Measurements from ENCODE around the gene COLEC12. TPM values are rescaled to one million over a fixed set of nuclear protein-coding genes. Genes with fewer than 3 reads are reported as not detected.

Gene COLEC12
- total and polyA plus RNA-seq, 3 donors from 2014 or later: 4.5 to 10.4 (median 8.1) TPM

DNA sequence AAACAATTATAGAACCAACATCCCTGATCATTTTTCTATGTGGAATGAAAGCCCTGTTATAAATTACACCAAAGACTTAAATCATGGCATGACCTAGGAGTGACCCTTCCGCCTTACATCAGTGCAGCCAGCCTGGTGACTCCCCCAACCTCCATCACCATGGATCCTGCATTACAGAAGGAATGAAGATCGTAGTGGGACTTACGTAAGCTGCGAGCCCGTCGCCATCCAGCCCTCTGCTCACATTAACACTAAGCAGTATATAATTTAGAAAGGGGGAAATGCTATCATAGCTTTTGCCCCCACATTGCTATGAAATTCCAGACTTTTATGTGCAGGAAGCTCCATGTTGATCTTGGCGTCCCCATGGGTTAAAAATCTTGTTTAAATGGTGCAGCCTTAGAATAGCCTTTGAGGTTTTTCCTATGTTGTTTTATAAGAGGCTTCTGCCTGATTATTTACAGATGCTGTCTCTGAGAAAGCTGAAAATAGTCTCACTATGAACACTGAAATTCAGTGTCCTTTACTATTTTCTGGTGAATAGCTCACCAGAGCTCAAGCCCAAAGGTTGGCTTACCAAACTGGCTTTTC is 76.3 kb downstream of the COLEC12 start:
- DNase-seq: no peak
- Histone ChIP-seq H3K27me3 (no peaks in the 10 kb centered on the region), H3K4me1 (no peaks in the 10 kb centered on the region), H3K27ac (no peak overlapping the region), H3K36me3 (ENCODE audit: low read depth, missing control alignments) (no peaks in the 10 kb centered on the region), H3K9me3 (no peaks in the 10 kb centered on the region), H3K4me3 (no peak overlapping the region)
- WGBS, 2 donors: 54 to 58% methylated on average over 7 of the region's 7 CpGs
- no peak for TF ChIP-seq POLR2A (IDR thresholded peaks at IDR 0.05)
- TF ChIP-seq, protein P1, sequence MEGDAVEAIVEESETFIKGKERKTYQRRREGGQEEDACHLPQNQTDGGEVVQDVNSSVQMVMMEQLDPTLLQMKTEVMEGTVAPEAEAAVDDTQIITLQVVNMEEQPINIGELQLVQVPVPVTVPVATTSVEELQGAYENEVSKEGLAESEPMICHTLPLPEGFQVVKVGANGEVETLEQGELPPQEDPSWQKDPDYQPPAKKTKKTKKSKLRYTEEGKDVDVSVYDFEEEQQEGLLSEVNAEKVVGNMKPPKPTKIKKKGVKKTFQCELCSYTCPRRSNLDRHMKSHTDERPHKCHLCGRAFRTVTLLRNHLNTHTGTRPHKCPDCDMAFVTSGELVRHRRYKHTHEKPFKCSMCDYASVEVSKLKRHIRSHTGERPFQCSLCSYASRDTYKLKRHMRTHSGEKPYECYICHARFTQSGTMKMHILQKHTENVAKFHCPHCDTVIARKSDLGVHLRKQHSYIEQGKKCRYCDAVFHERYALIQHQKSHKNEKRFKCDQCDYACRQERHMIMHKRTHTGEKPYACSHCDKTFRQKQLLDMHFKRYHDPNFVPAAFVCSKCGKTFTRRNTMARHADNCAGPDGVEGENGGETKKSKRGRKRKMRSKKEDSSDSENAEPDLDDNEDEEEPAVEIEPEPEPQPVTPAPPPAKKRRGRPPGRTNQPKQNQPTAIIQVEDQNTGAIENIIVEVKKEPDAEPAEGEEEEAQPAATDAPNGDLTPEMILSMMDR (IDR thresholded peaks at IDR 0.05): no peak
- intact Hi-C loops (cut with DNase I; ENCODE audit: low total_unique reads): loop anchor here (10.0 kb wide), 1 partner anchor 59 kb away; no protein-coding TSS in a partner anchor

DNA sequence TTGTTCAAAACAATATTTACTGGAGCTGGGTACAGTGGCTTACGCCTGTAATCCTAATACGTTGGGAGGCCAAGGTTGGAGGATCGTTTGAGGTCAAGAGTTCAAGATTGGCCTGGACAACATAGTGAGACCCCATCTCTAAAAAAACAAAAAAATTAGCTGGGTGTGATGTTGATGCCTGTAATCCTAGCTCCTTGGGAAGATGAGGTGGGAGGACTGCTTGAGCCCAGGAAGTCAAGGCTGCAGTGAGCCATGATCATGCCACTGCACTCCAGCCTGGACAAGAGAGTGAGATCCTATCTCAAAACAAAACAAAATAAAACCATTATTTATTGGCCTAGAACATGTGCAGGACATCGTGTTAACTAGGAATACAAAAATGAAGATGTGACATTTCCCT is 77.5 kb downstream of the COLEC12 start:
- no peak for TF ChIP-seq POLR2A (IDR thresholded peaks at IDR 0.05)
- TF ChIP-seq, protein P1 (IDR thresholded peaks at IDR 0.05): no peak
- DNase-seq: no peak
- no peaks in the 10 kb centered on the region for H3K4me1 ChIP-seq
- H3K4me3 ChIP-seq: no peak overlapping the region
- H3K9me3 ChIP-seq: no peaks in the 10 kb centered on the region
- no peaks in the 10 kb centered on the region for H3K27me3 ChIP-seq
- H3K27ac ChIP-seq: no peak overlapping the region
- WGBS, 2 donors: 66 to 76% methylated on average over 4 of the region's 4 CpGs
- intact Hi-C loops (cut with DNase I; ENCODE audit: low total_unique reads): loop anchor here (10.0 kb wide), 1 partner anchor 58 kb away; no protein-coding TSS in a partner anchor
- H3K36me3 ChIP-seq (ENCODE audit: low read depth, missing control alignments): no peaks in the 10 kb centered on the region

DNA sequence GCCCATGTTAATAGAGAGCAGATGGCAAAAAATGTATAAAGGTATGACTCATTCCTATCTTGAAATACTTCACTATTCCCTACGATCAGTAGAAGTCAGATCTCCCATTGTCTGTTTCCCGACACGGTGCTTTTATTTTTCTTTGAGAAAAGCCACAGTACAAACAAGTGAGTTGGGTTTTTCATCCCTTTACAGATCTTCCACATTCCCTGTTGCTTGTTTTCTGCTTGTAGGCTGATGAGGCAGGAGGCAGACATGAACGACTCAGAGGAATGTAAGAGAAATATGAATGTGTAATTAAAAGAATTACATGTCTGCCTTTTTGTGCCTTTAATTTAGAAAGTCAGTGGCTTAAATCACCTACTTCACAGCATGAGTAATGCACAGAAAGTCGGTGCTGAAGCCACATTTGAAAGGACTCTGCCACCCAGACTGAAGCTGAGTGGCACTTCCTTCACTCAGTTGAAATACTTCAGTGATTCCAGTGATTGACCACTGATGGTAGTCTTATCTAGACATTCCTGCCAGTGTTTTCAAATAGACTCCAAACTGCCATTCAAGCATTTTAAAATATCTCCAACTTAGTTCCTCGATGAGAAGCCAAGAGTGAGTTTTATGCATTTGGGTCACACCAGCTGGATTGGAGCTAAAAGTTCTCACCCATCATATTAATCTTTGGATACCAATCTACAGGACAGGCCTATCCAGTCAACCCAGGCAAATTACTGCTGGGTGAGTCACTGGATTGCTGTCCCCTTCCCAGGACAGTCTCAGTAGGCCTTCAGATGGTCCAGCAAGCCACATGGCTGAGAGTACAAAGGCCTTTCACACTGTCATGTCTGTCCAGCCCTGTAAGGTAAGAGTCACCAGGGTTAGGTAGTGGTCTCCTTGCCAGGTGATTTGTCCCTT is 79.0 kb downstream of the COLEC12 start:
- DNase-seq: no peak
- WGBS, 2 donors: 53 to 62% methylated on average over 6 of the region's 6 CpGs
- Histone ChIP-seq H3K36me3 (ENCODE audit: low read depth, missing control alignments) (no peaks in the 10 kb centered on the region), H3K4me3 (no peak overlapping the region), H3K9me3 (no peaks in the 10 kb centered on the region), H3K27me3 (no peaks in the 10 kb centered on the region), H3K27ac (no peak overlapping the region), H3K4me1 (no peaks in the 10 kb centered on the region)
- TF ChIP-seq POLR2A (IDR thresholded peaks at IDR 0.05): no peak
- TF ChIP-seq, protein P1 (IDR thresholded peaks at IDR 0.05): no peak
- intact Hi-C loops (cut with DNase I; ENCODE audit: low total_unique reads): loop anchor here (10.0 kb wide), 1 partner anchor 57 kb away; no protein-coding TSS in a partner anchor

DNA sequence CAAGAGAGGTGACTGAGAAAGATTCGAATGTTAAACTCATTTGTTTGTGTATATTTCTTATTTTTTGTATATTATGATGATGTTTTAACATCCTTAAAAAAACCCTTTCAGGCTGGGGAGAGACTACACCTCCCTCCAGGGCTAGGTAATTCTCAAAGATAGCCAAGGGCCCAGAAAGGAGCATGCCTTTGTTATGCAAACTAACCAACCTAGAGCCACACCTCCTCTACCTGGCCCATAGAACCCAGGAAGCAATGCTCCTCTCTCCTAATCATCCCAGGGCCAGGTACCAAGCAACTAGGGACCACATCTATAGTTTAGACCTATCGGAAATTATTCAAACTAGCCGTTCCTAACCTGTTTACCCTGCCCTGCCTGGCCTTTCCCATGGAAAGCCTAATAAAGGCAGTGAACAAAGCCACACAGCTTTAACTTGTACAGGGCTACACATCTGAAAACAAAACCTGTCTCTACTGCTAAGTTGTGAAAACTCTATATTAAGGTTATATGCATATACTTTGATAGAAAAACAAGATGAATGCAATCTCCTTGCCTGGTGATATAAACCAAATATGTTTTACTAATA is 79.7 kb downstream of the COLEC12 start:
- no peaks in the 10 kb centered on the region for H3K9me3 ChIP-seq
- H3K27ac ChIP-seq: no peak overlapping the region
- no peak for DNase-seq

More for the DNA sequence above, 79.7 kb downstream of the COLEC12 start:
- no peaks in the 10 kb centered on the region for H3K36me3 ChIP-seq (ENCODE audit: low read depth, missing control alignments)
- H3K4me1 ChIP-seq: no peaks in the 10 kb centered on the region
- no peak overlapping the region for H3K4me3 ChIP-seq
- H3K27me3 ChIP-seq: no peaks in the 10 kb centered on the region
- intact Hi-C loops (cut with DNase I; ENCODE audit: low total_unique reads): loop anchor here (10.0 kb wide), 1 partner anchor 56 kb away; no protein-coding TSS in a partner anchor
- 83 to 90% methylated on average over 3 of the region's 3 CpGs for WGBS, 2 donors
- TF ChIP-seq, protein P1 (IDR thresholded peaks at IDR 0.05): no peak
- no peak for TF ChIP-seq POLR2A (IDR thresholded peaks at IDR 0.05)

Data from testis (tissue), 3 donors.